Forelimb muscle (tissue), 1 donor: ENCODE measurements around the gene MPV17. TPM values are rescaled to one million over a fixed set of nuclear protein-coding genes. Genes with fewer than 3 reads are reported as not detected.
"Not testable (repeated sequence)": the region's sequence is repeated elsewhere in the genome, so short reads cannot be mapped to it uniquely, and the experiment has no call there.

Experiments
- DNase-seq: peaks from one replicate; pipeline ENCODE4 v3.0.0-alpha.2; 2013; ENCODE audit warnings: low read depth
- polyA plus RNA-seq: library from polyadenylated mRNA; unstranded; fragments of 120-200 nt; gene quantifications from one replicate; pipeline ENCODE4 v1.2.1, GENCODE V29; 2013; ENCODE audit not compliant: insufficient read length

MPV17 gene
- 44.9 TPM for polyA plus RNA-seq

GRCh38 chr2:27322766-27323595, at the start of gene MPV17:
MPV17 (minus strand) TSS chr2:27323097; CDS start chr2:27322517, 580 bp downstream.
- peak; percentile 77 for DNase-seq

- DNase-seq, result no peak
Measured at GRCh38 chr2:27370816-27371620, 48.1 kb upstream of the MPV17 start.

- DNase-seq, result peak; percentile 98
Measured at GRCh38 chr2:27370026-27370815, 47.3 kb upstream of the MPV17 start, which contains the start of the genes EIF2B4 and SNX17. EIF2B4 (minus strand) TSS chr2:27370338; CDS start chr2:27370314, 24 bp downstream. SNX17 (plus strand) TSS chr2:27370616; CDS start chr2:27370744, 128 bp downstream.

GRCh38 chr2:27369471-27370025, 46.7 kb upstream of the MPV17 start:
- no peak for DNase-seq

GRCh38 chr2:27363933-27364332, 41.0 kb upstream of the MPV17 start:
- no peak for DNase-seq

GRCh38 chr2:27362678-27363420, 40.0 kb upstream of the MPV17 start:
- no peak for DNase-seq

GRCh38 chr2:27356382-27357181, 33.7 kb upstream of the MPV17 start, which contains the start of gene GTF3C2:
GTF3C2 (minus strand) TSS chr2:27356764; CDS start chr2:27343554, 13,210 bp downstream.
- DNase-seq, result peak; percentile 94

GRCh38 chr2:27356056-27356381, 33.1 kb upstream of the MPV17 start:
- DNase-seq, result no peak

GRCh38 chr2:27354597-27354927, 31.7 kb upstream of the MPV17 start:
- no peak for DNase-seq

- DNase-seq, result no peak
Measured at GRCh38 chr2:27353762-27354596, 31.1 kb upstream of the MPV17 start.

GRCh38 chr2:27353386-27353761, 30.5 kb upstream of the MPV17 start:
- not testable (repeated sequence) for DNase-seq

- no peak for DNase-seq
Measured at GRCh38 chr2:27351802-27352598, 29.1 kb upstream of the MPV17 start.

- DNase-seq, result no peak
Measured at GRCh38 chr2:27350106-27350693, 27.3 kb upstream of the MPV17 start.

GRCh38 chr2:27347641-27348040, 24.7 kb upstream of the MPV17 start:
- DNase-seq, result no peak

GRCh38 chr2:27336173-27336572, 13.3 kb upstream of the MPV17 start:
- DNase-seq, result no peak

- no peak for DNase-seq
Measured at GRCh38 chr2:27335311-27335710, 12.4 kb upstream of the MPV17 start.

- no peak for DNase-seq
Measured at GRCh38 chr2:27324720-27325119, 1.8 kb upstream of the MPV17 start.
